HFF-Myc (cell line): ENCODE measurements around the gene SLC11A1.

Experiments
- DNase-seq: peaks from one replicate; pipeline ENCODE4 v3.0.0-alpha.2; 2011; ENCODE audit warnings: low read depth; ENCODE audit errors: extremely low read depth
- H3K4me3 ChIP-seq: replicated peaks from 2 replicates; pipeline ENCODE4 v1.5.1; 2011; ENCODE audit warnings: low read depth, mild to moderate bottlenecking, control low read depth, low read length
- CTCF ChIP-seq: IDR thresholded peaks from 2 replicates; pipeline ENCODE4 v1.5.1; 2012; ENCODE audit warnings: mild to moderate bottlenecking, low read depth, low read length, control low read depth; ENCODE audit errors: missing control alignments

The SLC11A1 gene

GRCh38 chr2:218381916-218382366 lies at the start of gene SLC11A1:
Gene SLC11A1, plus strand, starts transcription at chr2:218382273. Its CDS starts 96 bp downstream, at chr2:218382369.
- no peak for DNase-seq
- H3K4me3 ChIP-seq = no peak within 1 kb of the TSS
- TF ChIP-seq CTCF = no peak

GRCh38 chr2:218332288-218332687 lies 49.8 kb upstream of the SLC11A1 start:
- no peak for TF ChIP-seq CTCF
- no peak overlapping the region for H3K4me3 ChIP-seq
- DNase-seq = no peak

GRCh38 chr2:218332920-218333645 lies 49.0 kb upstream of the SLC11A1 start:
- DNase-seq = no peak
- no peak overlapping the region for H3K4me3 ChIP-seq
- TF ChIP-seq CTCF = no peak

GRCh38 chr2:218334531-218334930 lies 47.5 kb upstream of the SLC11A1 start:
- no peak overlapping the region for H3K4me3 ChIP-seq
- TF ChIP-seq CTCF = no peak
- DNase-seq = no peak

- no peak for TF ChIP-seq CTCF
- DNase-seq = no peak
- H3K4me3 ChIP-seq = no peak overlapping the region
These were observed 41.4 kb upstream of the SLC11A1 start for GRCh38 chr2:218340656-218341055.

GRCh38 chr2:218341381-218341780 lies 40.7 kb upstream of the SLC11A1 start:
- no peak for TF ChIP-seq CTCF
- no peak overlapping the region for H3K4me3 ChIP-seq
- DNase-seq = no peak

GRCh38 chr2:218342837-218343236 lies 39.2 kb upstream of the SLC11A1 start:
- no peak for DNase-seq
- H3K4me3 ChIP-seq = no peak overlapping the region
- TF ChIP-seq CTCF = no peak
